ENCODE measurements around the gene PRKCI. TPM values are rescaled to one million over a fixed set of nuclear protein-coding genes. Genes with fewer than 3 reads are reported as not detected.

Gene PRKCI
- total RNA-seq, 1 experiment from 2014 or later = 90.6 TPM

- TF ChIP-seq, protein P1, sequence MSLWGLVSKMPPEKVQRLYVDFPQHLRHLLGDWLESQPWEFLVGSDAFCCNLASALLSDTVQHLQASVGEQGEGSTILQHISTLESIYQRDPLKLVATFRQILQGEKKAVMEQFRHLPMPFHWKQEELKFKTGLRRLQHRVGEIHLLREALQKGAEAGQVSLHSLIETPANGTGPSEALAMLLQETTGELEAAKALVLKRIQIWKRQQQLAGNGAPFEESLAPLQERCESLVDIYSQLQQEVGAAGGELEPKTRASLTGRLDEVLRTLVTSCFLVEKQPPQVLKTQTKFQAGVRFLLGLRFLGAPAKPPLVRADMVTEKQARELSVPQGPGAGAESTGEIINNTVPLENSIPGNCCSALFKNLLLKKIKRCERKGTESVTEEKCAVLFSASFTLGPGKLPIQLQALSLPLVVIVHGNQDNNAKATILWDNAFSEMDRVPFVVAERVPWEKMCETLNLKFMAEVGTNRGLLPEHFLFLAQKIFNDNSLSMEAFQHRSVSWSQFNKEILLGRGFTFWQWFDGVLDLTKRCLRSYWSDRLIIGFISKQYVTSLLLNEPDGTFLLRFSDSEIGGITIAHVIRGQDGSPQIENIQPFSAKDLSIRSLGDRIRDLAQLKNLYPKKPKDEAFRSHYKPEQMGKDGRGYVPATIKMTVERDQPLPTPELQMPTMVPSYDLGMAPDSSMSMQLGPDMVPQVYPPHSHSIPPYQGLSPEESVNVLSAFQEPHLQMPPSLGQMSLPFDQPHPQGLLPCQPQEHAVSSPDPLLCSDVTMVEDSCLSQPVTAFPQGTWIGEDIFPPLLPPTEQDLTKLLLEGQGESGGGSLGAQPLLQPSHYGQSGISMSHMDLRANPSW (CRISPR knock-in tag; conservative IDR thresholded peaks at IDR 0.05; ENCODE audit: low read depth) = 0 out of 2 replicates have a peak, but pooled peaks have one; percentile 36
- no peak for TF ChIP-seq OVOL2 (CRISPR knock-in tag; IDR thresholded peaks at IDR 0.05; ENCODE audit: borderline replicate concordance)
- TF ChIP-seq GABPB1 (CRISPR knock-in tag; IDR thresholded peaks at IDR 0.05) = no peak
- no peak for TF ChIP-seq NR3C1 (CRISPR knock-in tag; conservative IDR thresholded peaks at IDR 0.05; ENCODE audit: low read depth)
- TF ChIP-seq ZNF671 (CRISPR knock-in tag; IDR thresholded peaks at IDR 0.05) = no peak
- no peak for TF ChIP-seq ZNF416 (CRISPR knock-in tag; IDR thresholded peaks at IDR 0.05)
- TF ChIP-seq ELF4 (CRISPR knock-in tag; IDR thresholded peaks at IDR 0.05; ENCODE audit: low read depth) = no peak
- no peak for TF ChIP-seq ZNF121 (CRISPR knock-in tag; IDR thresholded peaks at IDR 0.05)
- TF ChIP-seq, protein P2, sequence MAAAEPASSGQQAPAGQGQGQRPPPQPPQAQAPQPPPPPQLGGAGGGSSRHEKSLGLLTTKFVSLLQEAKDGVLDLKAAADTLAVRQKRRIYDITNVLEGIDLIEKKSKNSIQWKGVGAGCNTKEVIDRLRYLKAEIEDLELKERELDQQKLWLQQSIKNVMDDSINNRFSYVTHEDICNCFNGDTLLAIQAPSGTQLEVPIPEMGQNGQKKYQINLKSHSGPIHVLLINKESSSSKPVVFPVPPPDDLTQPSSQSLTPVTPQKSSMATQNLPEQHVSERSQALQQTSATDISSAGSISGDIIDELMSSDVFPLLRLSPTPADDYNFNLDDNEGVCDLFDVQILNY (CRISPR knock-in tag; IDR thresholded peaks at IDR 0.05) = peak; percentile 64; the same call in 1 of the 2 replicates
- TF ChIP-seq ZNF532 (CRISPR knock-in tag; IDR thresholded peaks at IDR 0.05; ENCODE audit: borderline replicate concordance) = no peak
- peak; percentile 76; the same call in 1 of the 2 replicates for TF ChIP-seq ZBTB21 (CRISPR knock-in tag; IDR thresholded peaks at IDR 0.05; ENCODE audit: borderline replicate concordance)
- no peak for TF ChIP-seq NFATC4 (CRISPR knock-in tag; IDR thresholded peaks at IDR 0.05)
- TF ChIP-seq ZNF219 (CRISPR knock-in tag; IDR thresholded peaks at IDR 0.05; ENCODE audit: borderline replicate concordance) = no peak
- no peak for TF ChIP-seq ZNF281 (CRISPR knock-in tag; IDR thresholded peaks at IDR 0.05)
- no peak; the same call in 1 of the 2 replicates for TF ChIP-seq FOXK1 (CRISPR knock-in tag; IDR thresholded peaks at IDR 0.05)
- TF ChIP-seq EMX1 (CRISPR knock-in tag; IDR thresholded peaks at IDR 0.05) = no peak
- no peak for TF ChIP-seq HMGA2 (CRISPR knock-in tag; IDR thresholded peaks at IDR 0.05)
- no peak for TF ChIP-seq E2F1 (CRISPR knock-in tag; IDR thresholded peaks at IDR 0.05)
- TF ChIP-seq RELA (CRISPR knock-in tag; IDR thresholded peaks at IDR 0.05; ENCODE audit: borderline replicate concordance) = no peak
- TF ChIP-seq, protein P3, sequence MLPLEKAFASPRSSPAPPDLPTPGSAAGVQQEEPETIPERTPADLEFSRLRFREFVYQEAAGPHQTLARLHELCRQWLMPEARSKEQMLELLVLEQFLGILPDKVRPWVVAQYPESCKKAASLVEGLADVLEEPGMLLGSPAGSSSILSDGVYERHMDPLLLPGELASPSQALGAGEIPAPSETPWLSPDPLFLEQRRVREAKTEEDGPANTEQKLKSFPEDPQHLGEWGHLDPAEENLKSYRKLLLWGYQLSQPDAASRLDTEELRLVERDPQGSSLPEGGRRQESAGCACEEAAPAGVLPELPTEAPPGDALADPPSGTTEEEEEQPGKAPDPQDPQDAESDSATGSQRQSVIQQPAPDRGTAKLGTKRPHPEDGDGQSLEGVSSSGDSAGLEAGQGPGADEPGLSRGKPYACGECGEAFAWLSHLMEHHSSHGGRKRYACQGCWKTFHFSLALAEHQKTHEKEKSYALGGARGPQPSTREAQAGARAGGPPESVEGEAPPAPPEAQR (CRISPR knock-in tag; IDR thresholded peaks at IDR 0.05) = no peak
- TF ChIP-seq TEAD1 (CRISPR knock-in tag; IDR thresholded peaks at IDR 0.05) = peak; percentile 90; the same call in 1 of the 2 replicates
- TF ChIP-seq KAT7 (CRISPR knock-in tag; IDR thresholded peaks at IDR 0.05; ENCODE audit: borderline replicate concordance) = no peak
- TF ChIP-seq, protein P4, sequence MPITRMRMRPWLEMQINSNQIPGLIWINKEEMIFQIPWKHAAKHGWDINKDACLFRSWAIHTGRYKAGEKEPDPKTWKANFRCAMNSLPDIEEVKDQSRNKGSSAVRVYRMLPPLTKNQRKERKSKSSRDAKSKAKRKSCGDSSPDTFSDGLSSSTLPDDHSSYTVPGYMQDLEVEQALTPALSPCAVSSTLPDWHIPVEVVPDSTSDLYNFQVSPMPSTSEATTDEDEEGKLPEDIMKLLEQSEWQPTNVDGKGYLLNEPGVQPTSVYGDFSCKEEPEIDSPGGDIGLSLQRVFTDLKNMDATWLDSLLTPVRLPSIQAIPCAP (CRISPR knock-in tag; IDR thresholded peaks at IDR 0.05) = no peak
- no peak for TF ChIP-seq JAZF1 (CRISPR knock-in tag; IDR thresholded peaks at IDR 0.05)
- TF ChIP-seq JUN (CRISPR knock-in tag; IDR thresholded peaks at IDR 0.05) = no peak
Observed at GRCh38 chr3:170221924-170222646, at the start of gene PRKCI (continued).

Measured in WTC11 (cell line).